Tongue (tissue), 2 donors: ENCODE data around the gene RPRML. TPM values are rescaled to one million over a fixed set of nuclear protein-coding genes. Genes with fewer than 3 reads are reported as not detected.
"Not testable (repeated sequence)": the region's sequence is repeated elsewhere in the genome, so short reads cannot be mapped to it uniquely, and the experiment has no call there.

ENCODE experiments used
- DNase-seq: peaks from one replicate; pipeline ENCODE4 v3.0.0-alpha.2; 2015
- total RNA-seq: library from RNA; depleted of rRNA; stranded (reverse); fragments of >200 nt; gene quantifications from one replicate; pipeline ENCODE4 v1.2.3, GENCODE V29; 2014

The RPRML gene
- total RNA-seq, 1 donor from 2014 or later, result 0.41 TPM

DNA sequence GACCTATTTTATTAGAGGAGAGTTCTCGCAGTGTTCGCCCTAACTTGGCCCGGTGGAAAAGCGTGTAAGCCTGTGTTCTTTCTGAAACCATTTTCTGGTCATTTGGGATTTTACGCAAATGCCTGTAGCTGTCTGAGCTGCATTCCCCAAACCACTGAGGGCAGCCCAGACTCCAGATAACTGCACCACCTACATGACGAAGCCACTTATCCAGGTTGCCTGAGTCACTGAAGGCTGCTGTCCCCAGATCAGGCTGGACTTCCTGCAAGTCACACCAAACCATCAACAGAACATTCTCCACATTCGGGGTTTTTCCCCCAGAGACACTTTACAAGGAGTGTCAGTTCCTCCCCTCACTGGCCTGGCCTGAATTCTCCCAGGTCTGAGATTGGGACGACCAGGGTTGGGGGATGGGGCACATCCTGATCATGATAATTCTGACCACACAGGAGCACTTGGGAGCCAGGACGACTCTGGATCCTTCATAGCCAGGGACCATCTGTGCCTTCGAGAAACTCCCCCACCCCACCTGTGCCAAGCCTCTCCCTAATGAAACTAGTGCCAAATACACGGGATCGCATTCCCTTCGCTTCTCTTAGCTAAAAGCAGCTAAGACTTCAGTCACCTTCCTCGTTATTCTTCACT, 2.3 kb downstream of the RPRML start:
- no peak for DNase-seq

DNA sequence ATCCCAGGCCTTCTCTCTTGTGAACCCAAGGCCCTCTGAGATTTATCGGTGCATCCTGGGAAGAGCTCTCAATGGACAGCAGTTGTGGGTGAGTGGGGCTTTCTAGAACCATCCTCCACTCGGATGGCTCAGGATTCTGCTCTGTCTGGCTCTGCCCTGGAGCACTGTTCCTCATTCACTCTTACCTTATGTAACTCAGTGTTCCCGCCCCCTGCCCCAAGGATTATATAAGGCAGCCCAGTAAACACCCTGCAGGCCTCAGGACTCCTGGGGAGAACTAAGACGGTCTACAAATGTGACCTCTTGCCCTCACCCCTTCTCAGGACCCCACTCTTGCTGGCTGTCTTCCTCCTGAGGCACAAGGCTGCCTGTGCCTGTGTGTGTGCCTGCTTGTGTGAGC, 3.8 kb downstream of the RPRML start:
- no peak for DNase-seq

DNA sequence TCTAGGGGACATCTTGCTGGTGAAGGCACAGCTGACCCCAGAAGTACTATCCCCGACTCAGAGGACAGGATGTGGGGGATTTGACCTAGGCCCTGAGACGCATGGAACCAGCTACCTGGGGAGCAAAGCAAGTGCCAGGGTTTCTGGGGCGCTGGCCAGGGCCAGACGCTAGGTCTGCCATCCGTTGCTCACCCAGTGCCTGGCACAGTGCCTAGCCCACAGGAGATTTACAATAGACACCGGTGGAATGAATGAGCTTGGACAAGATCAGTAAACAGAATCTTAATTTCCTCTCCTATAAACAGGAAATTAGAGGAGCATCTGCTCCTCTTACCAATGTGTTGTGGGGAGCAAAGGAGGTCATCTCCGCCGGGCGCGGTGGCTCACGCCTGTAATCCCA, 5.0 kb downstream of the RPRML start:
- no peak for DNase-seq

DNA sequence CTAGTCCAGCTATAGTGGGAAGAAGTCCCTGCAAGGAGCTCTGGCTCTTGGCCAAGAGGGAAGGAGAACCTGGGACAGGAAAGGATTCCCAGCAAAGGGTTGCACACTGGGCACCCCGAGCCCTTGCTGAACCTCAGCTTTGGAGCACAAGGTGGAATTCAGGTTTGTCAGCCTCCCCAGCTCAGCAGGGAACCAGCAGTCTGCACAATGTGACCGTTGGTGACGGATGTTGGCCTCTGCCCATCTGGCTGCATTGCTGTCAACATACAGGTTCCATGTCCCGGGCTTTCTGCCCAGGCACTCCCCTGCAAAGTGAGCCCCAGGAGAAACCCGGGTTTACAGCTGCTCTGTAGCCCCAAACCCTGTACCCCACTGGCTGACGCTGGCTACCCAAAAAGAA, 6.7 kb downstream of the RPRML start:
- no peak for DNase-seq

DNA sequence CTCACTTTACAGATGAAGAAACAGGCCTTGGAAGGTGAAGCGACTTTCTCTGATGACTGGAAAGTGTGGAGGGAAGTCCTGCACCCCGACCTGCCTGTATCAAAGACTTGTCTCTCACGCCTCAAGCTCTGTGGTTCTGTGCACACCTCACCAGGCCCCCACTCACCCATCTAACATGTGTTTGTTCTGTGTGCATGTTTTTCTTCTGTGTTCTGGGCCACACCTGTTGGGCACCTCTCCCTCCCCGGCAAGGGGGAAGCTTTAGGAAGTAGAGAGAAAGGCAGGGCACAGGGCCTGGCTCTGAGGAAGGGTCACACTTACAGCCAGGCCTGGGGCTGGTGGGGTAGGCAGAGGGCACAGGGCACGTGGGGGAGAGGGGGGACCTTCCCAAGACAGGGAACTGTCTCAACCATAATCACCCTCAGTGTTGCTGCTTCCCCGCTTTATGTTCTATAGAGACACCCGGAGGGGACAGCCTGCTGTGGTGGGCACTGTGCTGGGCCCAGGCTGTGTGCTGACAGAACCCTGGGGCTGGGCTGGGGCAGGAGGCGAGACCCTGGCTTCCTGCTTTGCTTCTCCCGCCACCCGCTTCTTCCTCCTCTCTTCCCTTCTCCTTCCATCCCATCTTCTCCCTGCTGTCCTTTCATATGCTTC, 7.3 kb downstream of the RPRML start:
- DNase-seq, result no peak

DNA sequence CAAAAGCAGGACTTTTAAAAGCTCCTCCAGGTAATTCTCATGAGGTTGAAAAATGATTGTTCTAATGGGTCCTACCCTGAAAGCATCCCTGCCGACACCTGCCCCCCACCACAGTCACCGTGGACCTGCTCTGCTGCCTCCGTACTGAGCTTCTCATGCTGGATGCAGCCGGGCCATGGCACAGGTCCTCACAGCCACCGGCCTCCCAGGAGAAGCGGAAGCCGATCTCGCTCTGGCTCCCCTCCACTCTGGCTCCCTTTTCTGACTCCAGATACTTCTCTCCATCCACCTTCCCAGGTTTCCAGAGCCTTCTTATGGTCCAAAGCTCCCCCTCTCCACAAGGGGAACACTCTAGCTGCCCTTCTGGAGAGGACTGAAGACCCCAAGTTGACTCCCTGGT, 10.2 kb downstream of the RPRML start:
- DNase-seq, result no peak

DNA sequence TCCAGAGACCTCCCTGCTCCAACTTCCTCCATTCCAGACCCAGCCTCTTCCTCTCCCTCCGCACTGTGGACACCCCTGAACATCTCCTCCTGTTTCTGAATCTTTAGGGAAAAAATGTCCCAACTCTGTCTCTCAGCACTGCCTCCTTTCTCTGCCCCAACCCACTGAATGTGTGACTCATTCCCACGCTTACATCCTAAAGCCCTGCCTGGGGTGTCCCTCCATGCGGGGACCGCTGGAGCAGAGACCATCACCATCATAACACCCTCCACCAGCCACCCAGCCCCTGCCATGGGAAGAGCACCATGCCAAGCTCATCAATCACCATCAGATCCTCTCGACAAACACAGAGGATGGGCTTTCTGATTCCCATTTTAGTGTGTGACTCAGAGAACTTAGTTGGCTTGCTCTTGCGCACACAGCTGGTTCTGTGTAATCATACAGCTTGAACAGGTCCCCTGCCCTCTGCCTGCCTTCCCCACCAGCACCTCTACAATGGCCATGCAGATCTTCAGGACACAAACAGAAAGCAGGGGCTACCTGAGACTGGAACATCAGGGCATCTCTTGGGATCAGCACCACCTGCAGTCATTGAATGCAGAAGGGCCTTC, 10.7 kb downstream of the RPRML start:
- no peak for DNase-seq

DNA sequence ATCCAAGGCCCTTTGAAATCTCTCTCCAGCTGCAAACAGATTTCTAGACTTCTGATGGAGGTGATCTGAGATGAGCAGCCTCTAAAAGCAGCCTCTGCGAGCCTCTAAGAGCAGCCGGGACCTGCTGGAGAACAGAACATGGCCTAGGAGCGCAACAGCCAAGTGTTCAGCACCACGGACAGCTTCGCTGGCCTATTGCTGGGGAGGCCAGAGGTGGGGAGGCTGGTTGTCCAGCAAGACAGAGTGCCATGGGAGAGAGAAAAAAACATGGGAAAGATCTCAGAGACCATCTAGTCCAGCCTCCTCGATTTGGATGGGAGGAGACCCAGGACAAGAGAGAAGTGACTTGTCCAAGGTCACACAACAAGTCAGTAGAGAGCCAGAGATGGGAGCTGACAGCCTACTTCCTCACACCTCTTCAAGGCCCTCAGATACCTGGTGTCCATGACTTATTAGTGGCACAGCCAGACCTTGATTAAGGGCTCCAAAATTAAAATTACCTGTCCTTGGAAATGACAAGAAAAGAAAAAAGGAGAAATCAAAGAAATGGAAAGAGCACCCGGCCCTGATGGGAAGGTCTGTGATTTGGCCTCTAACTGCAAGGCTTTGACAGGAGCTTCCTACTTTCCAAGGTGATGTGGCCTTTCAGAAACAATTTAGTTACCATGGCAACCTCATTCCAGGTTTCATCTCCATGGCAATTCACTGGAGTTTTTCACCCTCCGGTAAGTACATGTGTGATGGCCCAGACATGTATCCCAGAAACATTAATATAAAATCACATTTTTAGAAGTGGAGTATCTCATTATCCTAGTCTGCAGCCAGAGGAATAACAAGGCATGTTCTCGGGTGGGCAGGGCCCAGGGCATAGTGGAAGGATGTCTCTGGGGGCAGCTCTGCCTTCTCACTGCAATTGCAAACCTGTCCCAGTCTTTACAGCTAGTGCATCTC, 14.5 kb downstream of the RPRML start:
- peak; percentile 42 for DNase-seq

DNA sequence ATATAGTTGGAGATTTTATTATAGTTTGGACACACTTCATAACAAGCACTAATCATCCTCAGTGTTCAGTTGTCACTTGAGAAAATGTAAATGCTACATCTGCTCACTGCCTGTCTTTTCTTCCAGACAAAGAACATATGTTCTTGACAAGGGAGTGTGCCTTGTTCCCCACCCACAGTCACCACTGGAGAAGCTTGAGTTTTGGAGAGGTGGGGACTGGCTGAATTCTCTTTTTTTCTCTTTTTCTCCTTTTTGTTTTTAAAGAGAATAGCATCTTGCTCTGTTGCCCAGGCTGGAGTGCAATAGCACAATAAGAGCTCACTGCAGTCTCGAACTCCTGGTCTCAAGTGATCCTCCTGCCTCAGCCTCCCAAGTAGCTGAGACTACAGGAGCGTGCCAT, 15.5 kb downstream of the RPRML start:
- DNase-seq, result no peak

DNA sequence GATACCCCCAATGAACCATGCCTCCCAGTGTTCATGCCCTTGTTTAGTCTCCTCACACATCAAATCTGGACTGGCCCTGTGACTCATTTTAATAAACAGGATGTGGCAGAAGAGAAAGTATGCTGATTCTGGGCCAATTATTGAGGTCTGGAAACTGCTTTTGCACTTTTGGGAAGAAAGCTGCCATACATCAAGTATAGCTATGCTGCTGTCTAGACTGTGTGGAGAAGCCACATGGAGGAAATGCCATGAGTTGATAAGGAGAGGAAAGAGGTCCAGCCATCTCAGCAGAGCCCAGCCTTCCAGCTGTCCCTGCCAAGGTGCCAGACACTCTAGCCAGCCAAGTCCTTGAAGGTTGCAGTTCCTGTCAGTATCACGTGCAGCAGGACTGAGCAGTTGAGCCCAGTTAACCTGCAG, 16.7 kb downstream of the RPRML start:
- DNase-seq, result no peak

DNA sequence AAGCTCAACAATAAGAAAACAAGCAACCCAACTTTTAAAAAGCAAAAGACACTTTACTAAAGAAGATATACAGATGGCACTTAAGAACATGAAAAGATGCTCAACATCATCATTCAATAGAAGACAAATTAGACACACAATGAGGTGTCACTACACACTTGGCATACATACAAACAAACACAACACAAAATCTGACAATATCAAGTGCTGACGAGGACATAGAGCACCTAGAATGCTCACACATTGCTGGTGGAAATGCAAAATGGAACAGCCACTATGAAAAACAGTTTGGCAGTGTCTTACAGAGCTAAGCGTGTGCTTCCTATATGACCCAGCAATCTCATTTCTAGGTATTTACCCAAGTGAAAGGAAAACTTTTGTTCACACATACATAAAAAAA, 18.9 kb downstream of the RPRML start:
- no peak for DNase-seq

DNA sequence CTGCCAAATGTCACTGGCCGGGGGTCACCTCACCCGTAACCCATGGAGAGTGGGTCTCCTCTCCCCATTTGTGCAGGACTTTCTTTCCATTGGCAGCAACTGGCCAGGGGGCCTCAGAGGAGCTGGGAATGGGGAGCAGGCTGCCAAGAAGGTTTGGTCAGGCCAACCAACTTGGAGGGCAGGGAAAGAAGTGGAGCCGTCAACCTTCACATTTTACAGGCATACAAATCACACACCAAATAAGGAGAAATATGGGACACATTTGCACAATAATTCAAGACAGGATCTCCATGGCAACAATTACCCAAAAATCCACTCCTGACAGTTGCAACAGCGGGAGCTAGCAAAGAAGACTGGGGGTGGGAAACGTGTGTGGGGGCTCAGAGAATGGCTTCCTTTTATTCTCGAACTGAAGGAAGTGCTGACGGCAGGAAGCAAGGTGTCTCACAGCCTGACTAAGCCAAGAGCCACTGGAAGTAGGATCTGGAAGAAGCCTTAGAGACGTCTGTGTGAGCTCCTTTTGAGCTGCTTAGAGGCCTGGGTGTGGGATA, 20.9 kb downstream of the RPRML start:
- no peak for DNase-seq

DNA sequence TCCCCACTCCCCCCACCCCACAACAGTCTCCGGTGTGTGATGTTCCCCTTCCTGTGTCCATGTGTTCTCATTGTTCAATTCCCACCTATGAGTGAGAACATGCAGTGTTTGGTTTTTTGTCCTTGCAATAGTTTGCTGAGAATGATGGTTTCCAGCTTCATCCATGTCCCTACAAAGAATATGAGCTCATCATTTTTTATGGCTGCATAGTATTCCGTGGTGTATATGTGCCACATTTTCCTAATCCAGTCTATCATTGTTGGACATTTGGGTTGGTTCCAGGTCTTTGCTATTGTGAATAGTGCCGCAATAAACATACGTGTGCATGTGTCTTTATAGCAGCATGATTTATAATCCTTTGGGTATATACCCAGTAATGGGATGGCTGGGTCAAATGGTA, 25.9 kb downstream of the RPRML start:
- DNase-seq, result not testable (repeated sequence)

DNA sequence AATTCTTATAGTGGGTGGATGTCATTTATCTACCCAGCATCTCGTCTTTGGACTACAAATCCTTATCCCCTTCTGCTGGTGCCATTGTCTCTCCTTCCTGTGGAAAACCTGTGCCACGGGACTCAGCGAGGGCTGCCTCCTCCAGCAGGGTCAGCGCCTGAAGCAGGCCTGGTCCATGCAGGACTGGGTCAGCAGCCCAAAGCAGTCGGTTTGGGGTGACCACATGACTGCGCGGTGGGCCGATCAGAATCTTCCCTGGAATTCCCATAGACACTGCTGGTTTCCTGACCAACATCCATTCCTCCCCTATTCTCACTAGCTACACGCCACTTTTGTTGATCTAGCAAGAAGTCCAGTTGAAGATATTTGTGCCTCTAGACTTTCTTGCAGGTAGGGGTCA, 26.9 kb downstream of the RPRML start:
- no peak for DNase-seq

DNA sequence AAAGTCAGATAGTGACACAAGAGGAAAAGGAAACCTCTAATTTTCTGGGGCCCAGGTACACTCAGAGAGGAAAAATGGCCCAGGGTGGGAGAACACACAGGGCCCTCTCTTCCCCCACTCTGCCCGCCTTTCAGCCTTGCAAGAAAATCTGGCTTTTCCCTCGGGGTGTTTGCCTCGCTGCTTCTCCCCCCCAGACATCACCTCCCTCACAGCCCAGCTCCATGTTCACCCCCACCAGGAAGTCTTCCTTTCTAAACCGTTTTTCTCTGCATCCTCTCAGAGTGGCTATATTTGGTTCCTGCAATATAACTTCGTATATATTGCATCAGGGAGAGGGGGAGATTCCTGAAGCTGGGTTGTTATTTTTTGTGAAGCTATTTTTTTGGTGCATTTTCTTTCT, 27.3 kb downstream of the RPRML start:
- DNase-seq, result no peak

DNA sequence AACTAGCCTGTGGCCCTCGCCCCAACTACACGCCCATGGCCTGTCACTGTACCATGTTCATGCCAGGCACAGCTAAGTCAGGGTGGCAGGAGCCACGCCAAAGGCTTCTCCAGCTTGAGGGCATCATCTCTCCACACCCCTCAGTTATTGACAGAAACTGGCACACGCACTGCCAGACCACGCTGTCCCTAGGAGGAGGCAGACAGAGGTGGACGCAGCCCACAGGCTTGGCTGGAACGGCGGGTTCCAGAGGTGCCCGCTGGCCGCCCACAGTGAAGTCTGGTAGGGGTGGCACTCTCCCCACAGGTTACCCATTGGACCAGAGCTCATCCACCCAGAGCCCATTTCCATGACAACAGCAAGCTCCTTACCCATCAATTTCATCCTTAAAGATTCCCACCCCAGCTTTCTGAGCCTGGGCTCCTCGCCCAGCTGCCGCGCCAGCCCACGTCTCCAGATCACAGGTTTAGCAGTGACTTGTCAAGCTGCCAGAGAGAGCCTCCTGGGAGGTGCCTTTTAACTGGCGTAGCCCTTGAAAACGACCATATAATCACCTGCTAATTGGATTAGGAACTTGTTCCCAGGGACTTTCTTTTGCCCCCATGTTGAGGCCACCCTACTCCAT, 27.9 kb downstream of the RPRML start:
- no peak for DNase-seq

DNA sequence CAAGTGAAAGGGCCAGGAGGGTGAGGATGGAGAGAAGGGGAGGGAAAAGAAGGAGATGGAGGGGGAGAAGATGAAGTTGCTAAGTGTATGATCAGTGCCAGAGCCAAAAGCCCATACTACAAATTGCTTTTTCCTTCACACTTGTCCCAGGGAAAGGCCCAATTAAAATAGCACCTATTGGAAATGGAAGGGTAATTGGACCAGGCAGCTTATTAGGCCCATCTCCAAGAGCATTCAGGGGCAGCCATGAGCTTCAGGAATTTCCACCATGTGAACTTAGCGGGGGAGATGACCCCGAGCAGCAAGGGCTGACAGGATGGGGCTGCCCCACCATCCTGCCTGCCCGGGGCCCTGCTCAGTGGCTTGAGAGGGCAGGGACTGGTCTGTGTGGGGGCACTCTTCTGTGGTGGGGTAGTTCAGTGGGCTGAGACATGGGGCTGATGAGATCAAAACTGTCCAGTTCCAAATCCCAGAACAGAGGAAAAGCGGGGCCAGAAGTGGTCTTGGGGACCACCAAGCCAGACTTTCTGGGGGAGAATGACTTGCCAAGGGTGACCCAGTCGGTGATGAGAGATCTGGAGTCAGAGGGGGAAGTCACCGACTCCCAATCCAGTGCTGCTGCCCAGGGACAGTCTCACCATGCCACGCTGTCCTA, 28.6 kb downstream of the RPRML start:
- no peak for DNase-seq

DNA sequence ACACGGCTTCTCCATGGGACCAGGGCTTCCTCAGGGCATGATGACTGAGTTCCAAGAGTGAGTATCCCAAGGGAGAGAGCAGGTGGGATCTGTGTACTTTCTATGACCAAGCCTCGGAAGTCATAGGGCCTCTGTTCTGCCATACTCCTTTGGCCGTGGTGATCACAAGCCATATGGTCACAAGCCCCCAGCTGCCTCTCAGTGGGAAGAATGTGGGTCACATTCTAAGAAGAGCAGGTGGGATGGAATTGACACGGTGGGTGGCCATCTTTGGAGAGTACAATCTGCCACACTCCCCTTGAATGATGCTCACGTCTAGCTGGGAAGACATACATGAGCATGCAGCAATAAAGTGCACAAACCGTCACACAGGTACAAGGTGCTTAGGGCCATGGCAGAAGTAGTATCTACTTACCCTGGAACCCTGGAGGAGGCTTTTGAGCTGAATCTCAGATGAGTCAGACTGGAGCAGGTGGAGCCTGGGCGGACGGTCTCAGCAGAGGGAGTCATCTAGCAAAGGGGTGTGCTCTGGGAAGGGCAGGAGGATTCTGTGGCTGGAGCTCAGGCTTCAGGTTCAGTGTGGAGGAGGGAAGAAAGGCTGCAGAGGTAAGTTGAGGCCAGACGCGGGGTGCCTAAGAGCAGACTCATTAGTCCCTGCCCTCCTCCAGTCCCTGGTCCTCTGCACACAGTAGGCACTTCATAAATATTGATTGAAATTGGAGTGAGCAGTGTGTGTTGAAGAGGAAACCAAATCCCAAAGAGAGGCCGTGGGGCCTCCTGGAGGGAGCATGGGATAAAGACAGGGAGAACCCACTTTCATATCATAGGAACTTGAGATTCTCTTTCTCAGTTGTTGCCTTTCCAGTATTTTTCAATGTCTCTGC, 29.5 kb downstream of the RPRML start:
- no peak for DNase-seq

DNA sequence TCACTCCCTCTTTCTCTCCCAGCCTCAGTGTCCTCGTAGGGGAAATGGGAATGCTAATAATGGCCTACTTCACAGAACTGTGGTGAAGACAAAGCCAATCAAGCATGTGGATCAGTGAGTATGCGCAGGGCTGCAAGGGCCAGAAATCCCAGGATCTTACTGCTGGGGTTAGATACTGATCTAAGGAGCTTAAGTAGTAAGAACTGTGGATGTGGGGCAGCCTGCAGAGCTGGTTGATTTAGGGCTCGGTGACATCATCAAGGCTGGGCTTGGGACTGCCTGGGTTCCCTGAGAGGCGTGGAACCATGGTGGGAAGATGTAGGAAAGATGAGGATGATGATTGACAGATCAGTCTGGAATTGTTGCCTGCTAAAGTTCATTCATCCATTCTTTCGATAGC, 30.5 kb downstream of the RPRML start:
- no peak for DNase-seq

DNA sequence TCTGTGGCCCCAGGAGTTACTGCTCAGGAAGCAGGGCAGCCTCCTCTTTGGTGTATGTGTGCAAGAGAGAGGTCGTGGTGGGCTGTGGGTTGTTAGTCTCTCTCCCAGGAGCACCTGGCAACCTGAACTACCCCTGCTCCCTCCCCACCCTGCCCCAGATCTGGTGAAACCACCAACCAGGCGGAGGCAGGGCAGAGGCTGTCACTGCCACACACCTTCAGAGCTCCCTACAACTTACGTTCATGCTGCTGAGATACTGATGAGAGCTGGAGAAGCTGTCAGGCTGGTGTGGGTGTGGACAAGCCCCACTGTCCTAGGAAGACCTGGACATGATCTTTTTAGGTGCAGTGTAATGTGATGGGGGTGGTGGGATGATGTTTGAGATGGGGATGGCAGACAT, 31.8 kb downstream of the RPRML start:
- no peak for DNase-seq
